ENCODE data around the gene GP1BB. TPM values are rescaled to one million over a fixed set of nuclear protein-coding genes. Genes with fewer than 3 reads are reported as not detected.

The GP1BB gene
- total and polyA plus RNA-seq, 10 of the 15 experiments (the other 5 are each of a cell fraction or from before 2014, with no cell fraction given) = 0.05 to 0.28 (median 0.28) TPM; not detected in 7

- H3K4me2 ChIP-seq (ENCODE audit: control insufficient read depth, insufficient read depth) = no peak overlapping the region
- H3K4me1 ChIP-seq (ENCODE audit: control insufficient read depth, insufficient read depth, low read length) = no peaks in the 10 kb centered on the region
- H3K9ac ChIP-seq (ENCODE audit: control insufficient read depth, insufficient read depth, low read length) = no peak overlapping the region
- intact Hi-C loops (cut with micrococcal nuclease; ENCODE audit: unreplicated experiment) = no loop called here
- no TSS peak for BruUV-seq (replicated peaks)
- RAD21 ChIA-PET (ENCODE audit: unreplicated experiment) = no interaction called here
- POLR2A ChIA-PET = interaction anchor here (0.6 kb wide), 1 partner anchor 1729 kb away, joined by 3 read pairs; no protein-coding TSS in a partner anchor
- ATAC-seq (no peak), FAIRE-seq (no peak), DNase-seq (ENCODE audit: low read depth, low spot score) (no peak)
- H3K9me3 ChIP-seq (replicated peaks; ENCODE audit: control insufficient read depth, insufficient read depth, low read length) = no peaks in the 10 kb centered on the region
- CTCF ChIA-PET = interaction anchor here (1.3 to 1.8 kb wide), 2 partner anchors 10 kb away, joined by 3 to 8 read pairs; no protein-coding TSS in a partner anchor
- H3K36me3 ChIP-seq (ENCODE audit: control insufficient read depth in 2 of 2, insufficient read depth in 2 of 2, low read length in 1 of 2) = no peaks in the 10 kb centered on the region
- H3K27ac ChIP-seq (ENCODE audit: control insufficient read depth, insufficient read depth) = no peak overlapping the region
- no peak overlapping the region for H2AFZ ChIP-seq (ENCODE audit: control insufficient read depth, low read depth, low read length)
- SMC1A ChIA-PET (ENCODE audit: uncharacterized antibody, unreplicated experiment) = no interaction called here
- no peaks in the 10 kb centered on the region for H4K20me1 ChIP-seq (ENCODE audit: control insufficient read depth, insufficient read depth)
- no peak overlapping the region for H3K4me3 ChIP-seq
- WGBS (ENCODE audit: insufficient coverage, insufficient replicate concordance, low lambda C conversion rate, missing lambda C conversion rate) = 41% methylated on average over 7 of the region's 7 CpGs
- in situ Hi-C loops (cut with MboI) = no loop called here
- H3K27me3 ChIP-seq (replicated peaks in 1 of 2; ENCODE audit: control insufficient read depth in 2 of 2, insufficient read depth in 2 of 2, low read length in 1 of 2) = no peaks in the 10 kb centered on the region
- no peak for TF ChIP-seq STAT1 (conservative IDR thresholded peaks at IDR 0.05)
- no peak for TF ChIP-seq KLF5 (IDR thresholded peaks at IDR 0.05; ENCODE audit: partially characterized antibody)
- TF ChIP-seq TCF7 (IDR thresholded peaks at IDR 0.05; ENCODE audit: borderline replicate concordance) = no peak
- TF ChIP-seq ZNF274 (IDR thresholded peaks at IDR 0.05; ENCODE audit: insufficient read depth, insufficient read length) = no peak
- TF ChIP-seq MTA2 (IDR thresholded peaks at IDR 0.05; ENCODE audit: low read depth) = no peak
- TF ChIP-seq PML (IDR thresholded peaks at IDR 0.05; ENCODE audit: low read length) = no peak
- TF ChIP-seq BRCA1 (IDR thresholded peaks at IDR 0.05; ENCODE audit: low read depth, low read length) = no peak
- TF ChIP-seq ZBTB11 (CRISPR knock-in tag; IDR thresholded peaks at IDR 0.05) = no peak
- no peak for TF ChIP-seq ZNF24 (IDR thresholded peaks at IDR 0.05)
- TF ChIP-seq HDAC6 (IDR thresholded peaks at IDR 0.05; ENCODE audit: unreplicated experiment) = no peak
- no peaks in the 10 kb centered on the region for H3K79me2 ChIP-seq (ENCODE audit: control insufficient read depth, insufficient read depth, low read length)
Measured at GRCh38 chr22:19741053-19741452, 17.7 kb downstream of the GP1BB start.
